BJ (cell line): ENCODE results near the gene BAD. TPM values are rescaled to one million over a fixed set of nuclear protein-coding genes. Genes with fewer than 3 reads are reported as not detected.
"Not testable (repeated sequence)": the region's sequence is repeated elsewhere in the genome, so short reads cannot be mapped to it uniquely, and the experiment has no call there.

Source experiments
- CTCF ChIA-PET: fragments of 350-600 bp; formaldehyde crosslinking; extraction: SDS; loops from one replicate; lab custom pipeline; 2021; ENCODE audit warnings: antibody characterized with exemption, inconsistent platforms; lab: Yijun Ruan, JAX
- POLR2A ChIA-PET: fragments of 300-600 bp; sonication (Branson Sonifier 250); formaldehyde crosslinking; extraction: SDS; loops from one replicate; lab custom pipeline; 2021; ENCODE audit warnings: antibody characterized with exemption; lab: Charles Lee
- DNase-seq: peaks from one replicate; pipeline ENCODE4 v3.0.0-alpha.2; 2011; ENCODE audit warnings: low read depth
- H3K27me3 ChIP-seq: 2 replicates; pipeline ENCODE4 v1.6.0; 2011; ENCODE audit warnings: low read length; ENCODE audit not compliant: control insufficient read depth, insufficient read depth
- H3K36me3 ChIP-seq: 2 replicates; pipeline ENCODE4 v1.5.1; 2011; ENCODE audit warnings: low read length; ENCODE audit not compliant: control insufficient read depth, insufficient read depth
- H3K4me3 ChIP-seq: 2 replicates; pipeline ENCODE4 v1.5.1; 2011; ENCODE audit warnings: low read depth, mild to moderate bottlenecking, control low read depth, low read length
- CTCF ChIP-seq: IDR thresholded peaks from 2 replicates; pipeline ENCODE4 v1.5.1; 2011; ENCODE audit warnings: low read depth, mild to moderate bottlenecking, control low read depth, inconsistent platforms, low read length, moderate library complexity; ENCODE audit not compliant: insufficient read depth
- polyA plus RNA-seq: library from polyadenylated mRNA; depleted of rRNA; stranded (reverse); fragments of >200 nt; gene quantifications from 2 replicates; pipeline ENCODE4 v1.2.3, GENCODE V29; 2011

BAD gene
- polyA plus RNA-seq, 1 experiment: 85.3 TPM

GRCh38 chr11:64246871-64247728 lies 37.4 kb downstream of the BAD start, which contains the start of gene PPP1R14B:
PPP1R14B (minus strand) TSS chr11:64246943; CDS start chr11:64246673, 270 bp downstream.
- Histone ChIP-seq H3K4me3 (peak within 1 kb of the TSS; percentile 94), H3K27me3 (no peaks in the 10 kb centered on the region), H3K36me3 (peaks cover 11% of the 10 kb centered on the region)
- no peak for TF ChIP-seq CTCF
- DNase-seq: no peak
- CTCF ChIA-PET: interaction anchor here (0.6 to 8.2 kb wide), 10 partner anchors 10 to 597 kb away, joined by 3 to 92 read pairs (median 4); partner anchors contain the start of genes CATSPERZ, CDC42BPG, ESRRA and FERMT3
- POLR2A ChIA-PET: no interaction called here

GRCh38 chr11:64246621-64246870 lies 37.9 kb downstream of the BAD start:
- ChIA-PET POLR2A (interaction anchor here (0.6 kb wide), 1 partner anchor 1407 kb away, joined by 5 read pairs; no protein-coding TSS in a partner anchor), CTCF (interaction anchor here (0.7 to 8.2 kb wide), 8 partner anchors 11 to 598 kb away, joined by 3 to 92 read pairs (median 4); partner anchors contain the start of genes CATSPERZ, CDC42BPG, ESRRA and FERMT3)
- H3K27me3 ChIP-seq, DNase-seq: not testable (repeated sequence)
- Histone ChIP-seq H3K36me3 (peaks cover 11% of the 10 kb centered on the region), H3K4me3 (peak overlapping the region; percentile 94)

- TF ChIP-seq CTCF: no peak
- no peak for DNase-seq
- H3K27me3 ChIP-seq: no peaks in the 10 kb centered on the region
- H3K36me3 ChIP-seq: peaks cover 11% of the 10 kb centered on the region
- CTCF ChIA-PET: interaction anchor here (0.7 to 8.2 kb wide), 12 partner anchors 12 to 598 kb away, joined by 3 to 92 read pairs (median 4); partner anchors contain the start of genes CATSPERZ, CDC42BPG, ESRRA and FERMT3
- H3K4me3 ChIP-seq: peak overlapping the region; percentile 94
- POLR2A ChIA-PET: interaction anchor here (0.6 to 0.7 kb wide), 2 partner anchors 61 to 1406 kb away, joined by 3 to 5 read pairs; no protein-coding TSS in a partner anchor
Observed at GRCh38 chr11:64245797-64246620, 38.5 kb downstream of the BAD start.

GRCh38 chr11:64245401-64245796 lies 39.1 kb downstream of the BAD start:
- Histone ChIP-seq H3K27me3 (no peaks in the 10 kb centered on the region), H3K4me3 (peak overlapping the region; percentile 94), H3K36me3 (peaks cover 11% of the 10 kb centered on the region)
- DNase-seq: no peak
- TF ChIP-seq CTCF: no peak
- ChIA-PET POLR2A (interaction anchor here (0.7 kb wide), 1 partner anchor 60 kb away, joined by 3 read pairs; no protein-coding TSS in a partner anchor), CTCF (interaction anchor here (1.0 to 8.2 kb wide), 7 partner anchors 24 to 110 kb away, joined by 4 to 92 read pairs (median 6); partner anchors contain the start of genes CATSPERZ, ESRRA and FERMT3)

GRCh38 chr11:64244966-64245365 lies 39.5 kb downstream of the BAD start:
- Histone ChIP-seq H3K36me3 (peaks cover 11% of the 10 kb centered on the region), H3K4me3 (peak overlapping the region; percentile 94), H3K27me3 (no peaks in the 10 kb centered on the region)
- no peak for TF ChIP-seq CTCF
- ChIA-PET CTCF (interaction anchor here (1.0 to 8.2 kb wide), 6 partner anchors 24 to 110 kb away, joined by 5 to 92 read pairs (median 6); partner anchors contain the start of genes CATSPERZ, ESRRA and FERMT3), POLR2A (interaction anchor here (0.7 kb wide), 1 partner anchor 60 kb away, joined by 3 read pairs; no protein-coding TSS in a partner anchor)
- no peak for DNase-seq
